ENCODE results near the gene RNF224. TPM values are rescaled to one million over a fixed set of nuclear protein-coding genes. Genes with fewer than 3 reads are reported as not detected.

The RNF224 gene
- total and polyA plus RNA-seq, 10 of the 15 experiments (the other 5 are each of a cell fraction or from before 2014, with no cell fraction given) = not detected

DNA sequence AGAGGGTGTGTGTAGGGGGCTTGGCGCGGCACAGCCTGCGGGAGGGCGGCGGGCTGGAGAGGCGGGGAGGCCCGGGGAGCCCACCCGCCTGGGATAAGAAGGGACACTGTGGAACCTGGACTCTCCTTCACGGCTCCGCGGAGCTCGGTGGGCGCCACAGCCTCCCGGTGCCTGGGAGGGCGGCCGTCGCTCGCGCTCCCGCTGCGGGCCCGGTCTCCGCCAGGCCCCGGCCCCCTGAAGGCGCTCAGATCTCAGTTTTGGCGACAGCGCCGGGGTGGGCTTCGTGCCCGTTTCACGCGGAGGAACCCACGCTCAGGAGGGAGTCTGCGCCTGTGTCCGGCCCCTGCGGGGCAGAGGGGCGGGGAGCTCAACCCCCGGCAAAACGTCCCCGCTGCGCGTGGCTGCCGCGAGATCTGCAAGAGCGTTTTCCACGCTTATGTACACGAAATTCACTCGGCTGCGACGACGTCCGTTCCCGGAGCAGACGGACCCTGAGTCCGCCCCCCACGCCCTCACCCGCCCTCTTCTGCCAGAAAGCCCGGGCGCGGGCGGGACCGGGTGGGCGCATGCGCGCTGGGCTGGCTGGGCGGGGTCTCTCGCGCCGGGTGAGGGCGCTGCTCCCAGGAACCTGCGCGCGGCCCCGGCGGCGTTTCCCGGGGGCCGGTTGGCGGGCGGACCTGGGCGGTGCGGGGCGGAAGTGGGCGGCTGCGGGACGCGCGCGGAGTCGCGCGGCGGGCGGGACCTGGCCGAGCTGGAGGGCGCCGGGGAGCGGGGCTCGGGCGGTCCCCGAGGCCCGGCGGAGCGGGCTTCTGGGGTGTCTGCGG, 27.5 kb downstream of the RNF224 start, which contains the start of gene NELFB:
NELFB (plus strand) TSS at position 704 of the 824 bp plus-strand sequence.
- ChIA-PET CTCF (interaction anchor here (0.6 to 1.7 kb wide), 6 partner anchors 10 to 195 kb away, joined by 3 to 7 read pairs (median 4); partner anchors contain the start of gene TUBB4B), RAD21 (ENCODE audit: unreplicated experiment) (interaction anchor here (0.5 to 2.2 kb wide), 9 partner anchors 13 to 343 kb away, joined by 3 to 13 read pairs (median 3); partner anchors contain the start of genes TOR4A and TUBB4B), POLR2A (interaction anchor here (0.8 to 6.2 kb wide), 8 partner anchors 12 to 168 kb away, joined by 3 to 112 read pairs (median 6); partner anchors contain the start of genes MAN1B1 and TUBB4B), SMC1A (ENCODE audit: uncharacterized antibody, unreplicated experiment) (no interaction called here)
- peak; percentile 83 for ATAC-seq
- Histone ChIP-seq H3K27ac (ENCODE audit: control insufficient read depth, insufficient read depth) (peak within 1 kb of the TSS; percentile 77), H3K9ac (ENCODE audit: control insufficient read depth, insufficient read depth, low read length) (peak within 1 kb of the TSS; percentile 74), H3K36me3 (ENCODE audit: control insufficient read depth in 2 of 2, insufficient read depth in 2 of 2, low read length in 1 of 2) (peaks cover 2 to 8% of the 10 kb centered on the region in 2 experiments; a peak in 3 of 4 replicates), H3K4me2 (ENCODE audit: control insufficient read depth, insufficient read depth) (peak within 1 kb of the TSS; percentile 99), H3K27me3 (replicated peaks in 1 of 2; ENCODE audit: control insufficient read depth in 2 of 2, insufficient read depth in 2 of 2, low read length in 1 of 2) (no peaks in the 10 kb centered on the region), H3K79me2 (ENCODE audit: control insufficient read depth, insufficient read depth, low read length) (peaks cover 18% of the 10 kb centered on the region), H3K9me3 (replicated peaks; ENCODE audit: control insufficient read depth, insufficient read depth, low read length) (no peaks in the 10 kb centered on the region), H4K20me1 (ENCODE audit: control insufficient read depth, insufficient read depth) (no peaks in the 10 kb centered on the region), H2AFZ (ENCODE audit: control insufficient read depth, low read depth, low read length) (peak within 1 kb of the TSS; percentile 93), H3K4me1 (ENCODE audit: control insufficient read depth, insufficient read depth, low read length) (peaks cover 14% of the 10 kb centered on the region), H3K4me3 (peak within 1 kb of the TSS; percentile 93)
- no TSS peak for BruUV-seq (replicated peaks)
- in situ Hi-C loops (cut with MboI) = no loop called here
- 1% methylated on average over 80 of the region's 105 CpGs for WGBS (ENCODE audit: insufficient coverage, insufficient replicate concordance, low lambda C conversion rate, missing lambda C conversion rate)
- intact Hi-C loops (cut with micrococcal nuclease; ENCODE audit: unreplicated experiment) = no loop called here
- FAIRE-seq = no peak
- peak; percentile 46 for DNase-seq (ENCODE audit: low read depth, low spot score)
- TF ChIP-seq, protein P1, sequence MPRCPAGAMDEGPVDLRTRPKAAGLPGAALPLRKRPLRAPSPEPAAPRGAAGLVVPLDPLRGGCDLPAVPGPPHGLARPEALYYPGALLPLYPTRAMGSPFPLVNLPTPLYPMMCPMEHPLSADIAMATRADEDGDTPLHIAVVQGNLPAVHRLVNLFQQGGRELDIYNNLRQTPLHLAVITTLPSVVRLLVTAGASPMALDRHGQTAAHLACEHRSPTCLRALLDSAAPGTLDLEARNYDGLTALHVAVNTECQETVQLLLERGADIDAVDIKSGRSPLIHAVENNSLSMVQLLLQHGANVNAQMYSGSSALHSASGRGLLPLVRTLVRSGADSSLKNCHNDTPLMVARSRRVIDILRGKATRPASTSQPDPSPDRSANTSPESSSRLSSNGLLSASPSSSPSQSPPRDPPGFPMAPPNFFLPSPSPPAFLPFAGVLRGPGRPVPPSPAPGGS (IDR thresholded peaks at IDR 0.05; ENCODE audit: borderline replicate concordance, insufficient read depth, low read depth, low read length, poor library complexity, severe bottlenecking) = peak; percentile 40
- TF ChIP-seq REST (IDR thresholded peaks at IDR 0.05; ENCODE audit: low read depth, low read length) (no peak), RAD51 (IDR thresholded peaks at IDR 0.05) (no peak), NR2F1 (conservative IDR thresholded peaks at IDR 0.05) (peak; percentile 73), TBL1XR1 (IDR thresholded peaks at IDR 0.05; ENCODE audit: low read depth, low read length) (peak; percentile 73; the same call in 1 of the 2 replicates), ZSCAN29 (IDR thresholded peaks at IDR 0.05) (peak; percentile 85), RELA (IDR thresholded peaks at IDR 0.05; ENCODE audit: borderline replicate concordance, partially characterized antibody) (peak; percentile 80), POLR2A (IDR thresholded peaks at IDR 0.05; ENCODE audit: low read depth, low read length) (peak; percentile 78), RB1 (IDR thresholded peaks at IDR 0.05; ENCODE audit: borderline replicate concordance) (peak; percentile 90; the same call in 1 of the 2 replicates), MLLT1 (IDR thresholded peaks at IDR 0.05) (no peak), SP1 (IDR thresholded peaks at IDR 0.05; ENCODE audit: low read depth, low read length) (peak; percentile 73), YY1 (IDR thresholded peaks at IDR 0.05; ENCODE audit: low read depth, low read length) (peak; percentile 93), MYB (IDR thresholded peaks at IDR 0.05; ENCODE audit: borderline replicate concordance, low read depth, low read length) (no peak), ZNF207 (IDR thresholded peaks at IDR 0.05; ENCODE audit: borderline replicate concordance) (peak; percentile 53; the same call in 1 of the 2 replicates)
- TF ChIP-seq, protein P2, sequence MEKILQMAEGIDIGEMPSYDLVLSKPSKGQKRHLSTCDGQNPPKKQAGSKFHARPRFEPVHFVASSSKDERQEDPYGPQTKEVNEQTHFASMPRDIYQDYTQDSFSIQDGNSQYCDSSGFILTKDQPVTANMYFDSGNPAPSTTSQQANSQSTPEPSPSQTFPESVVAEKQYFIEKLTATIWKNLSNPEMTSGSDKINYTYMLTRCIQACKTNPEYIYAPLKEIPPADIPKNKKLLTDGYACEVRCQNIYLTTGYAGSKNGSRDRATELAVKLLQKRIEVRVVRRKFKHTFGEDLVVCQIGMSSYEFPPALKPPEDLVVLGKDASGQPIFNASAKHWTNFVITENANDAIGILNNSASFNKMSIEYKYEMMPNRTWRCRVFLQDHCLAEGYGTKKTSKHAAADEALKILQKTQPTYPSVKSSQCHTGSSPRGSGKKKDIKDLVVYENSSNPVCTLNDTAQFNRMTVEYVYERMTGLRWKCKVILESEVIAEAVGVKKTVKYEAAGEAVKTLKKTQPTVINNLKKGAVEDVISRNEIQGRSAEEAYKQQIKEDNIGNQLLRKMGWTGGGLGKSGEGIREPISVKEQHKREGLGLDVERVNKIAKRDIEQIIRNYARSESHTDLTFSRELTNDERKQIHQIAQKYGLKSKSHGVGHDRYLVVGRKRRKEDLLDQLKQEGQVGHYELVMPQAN (conservative IDR thresholded peaks at IDR 0.05) = peak; percentile 78

Measured in GM12878 (cell line).